WTC11 (cell line): ENCODE data around the gene IGSF10. TPM values are rescaled to one million over a fixed set of nuclear protein-coding genes. Genes with fewer than 3 reads are reported as not detected.

Experiments used
- ATAC-seq: fragments of 200-7000 bp; cut with Tn5 transposase; 2 replicates; pipeline ENCODE4 v1.10.0; 2021; ENCODE audit warnings: mild to moderate bottlenecking, moderate library complexity
- CTCF ChIA-PET: fragments of 300-600 bp; sonication (Branson Sonifier 250); formaldehyde crosslinking; loops from one replicate; lab custom pipeline; 2021; ENCODE audit warnings: antibody characterized with exemption; lab: Charles Lee
- POLR2A ChIA-PET: fragments of 350-600 bp; sonication (Branson Sonifier 250); formaldehyde crosslinking; loops from one replicate; lab custom pipeline; 2021; ENCODE audit warnings: antibody characterized with exemption; lab: Charles Lee
- DNase-seq: peaks from one replicate; pipeline ENCODE4 v3.0.0; 2021; ENCODE audit warnings: low spot score
- H3K27ac Mint-ChIP-seq: 2 replicates; pipeline ENCODE4 v1.8.0; 2021; ENCODE audit warnings: mixed read lengths
- H3K27me3 Mint-ChIP-seq: 2 replicates; pipeline ENCODE4 v1.8.0; 2021; ENCODE audit warnings: low read depth, mild to moderate bottlenecking, moderate library complexity, mixed read lengths
- H3K36me3 Mint-ChIP-seq: 2 replicates; pipeline ENCODE4 v1.8.0; 2021; ENCODE audit warnings: mixed read lengths
- H3K4me1 Mint-ChIP-seq: 2 replicates; pipeline ENCODE4 v1.8.0; 2022; ENCODE audit warnings: mixed read lengths
- H3K4me3 Mint-ChIP-seq: 2 replicates; pipeline ENCODE4 v1.8.0; 2021; ENCODE audit warnings: mild to moderate bottlenecking, moderate library complexity, mixed read lengths
- H3K9me3 Mint-ChIP-seq: 2 replicates; pipeline ENCODE4 v1.8.0; 2021; ENCODE audit warnings: mixed read lengths
- EMX1 ChIP-seq: fragments of 250-450 bp; sonication (Bioruptor Pico); IDR thresholded peaks from 2 replicates; pipeline ENCODE4 v1.8.0; 2021; ENCODE audit warnings: mild to moderate bottlenecking
- ESRRA ChIP-seq: sonication (generic); formaldehyde crosslinking; IDR thresholded peaks from 2 replicates; pipeline ENCODE4 v1.8.1; 2022; ENCODE audit warnings: mild to moderate bottlenecking, missing genetic modification reagents, borderline replicate concordance
- FOXJ3 ChIP-seq: sonication (generic); formaldehyde crosslinking; IDR thresholded peaks from 2 replicates; pipeline ENCODE4 v1.9.0; 2021; ENCODE audit warnings: missing genetic modification reagents, mild to moderate bottlenecking, borderline replicate concordance
- FOXP1 ChIP-seq: sonication (generic); formaldehyde crosslinking; IDR thresholded peaks from 2 replicates; pipeline ENCODE4 v1.8.0; 2022; ENCODE audit warnings: missing genetic modification reagents, mild to moderate bottlenecking, moderate library complexity, borderline replicate concordance
- GRHL2 ChIP-seq: fragments of 250-450 bp; sonication (Bioruptor Pico); IDR thresholded peaks from 2 replicates; pipeline ENCODE4 v1.8.0; 2022; ENCODE audit warnings: mild to moderate bottlenecking, moderate library complexity; ENCODE audit not compliant: insufficient replicate concordance, severe bottlenecking
- IRF2 ChIP-seq: sonication (generic); formaldehyde crosslinking; IDR thresholded peaks from 2 replicates; pipeline ENCODE4 v1.8.0; 2022; ENCODE audit warnings: low read depth, missing genetic modification reagents, borderline replicate concordance
- SOX15 ChIP-seq: fragments of 250-450 bp; sonication (Bioruptor Pico); IDR thresholded peaks from 2 replicates; pipeline ENCODE4 v1.9.0; 2021; ENCODE audit warnings: mild to moderate bottlenecking
- TEAD4 ChIP-seq: sonication (generic); formaldehyde crosslinking; IDR thresholded peaks from 2 replicates; pipeline ENCODE4 v1.8.0; 2022; ENCODE audit warnings: mild to moderate bottlenecking, missing genetic modification reagents
- TP53 ChIP-seq: sonication (generic); formaldehyde crosslinking; IDR thresholded peaks from 2 replicates; pipeline ENCODE4 v1.8.1; 2023; ENCODE audit warnings: mild to moderate bottlenecking, missing genetic modification reagents
- ZBTB21 ChIP-seq: sonication (generic); formaldehyde crosslinking; IDR thresholded peaks from 2 replicates; pipeline ENCODE4 v1.8.1; 2023; ENCODE audit warnings: mild to moderate bottlenecking, missing genetic modification reagents, borderline replicate concordance
- ZNF263 ChIP-seq: sonication (generic); formaldehyde crosslinking; IDR thresholded peaks from 2 replicates; pipeline ENCODE4 v1.8.1; 2022; ENCODE audit warnings: low read depth, mild to moderate bottlenecking, moderate library complexity, missing genetic modification reagents
- ZNF317 ChIP-seq: sonication (generic); formaldehyde crosslinking; IDR thresholded peaks from 2 replicates; pipeline ENCODE4 v1.8.1; 2023; ENCODE audit warnings: low read depth, mild to moderate bottlenecking, moderate library complexity, missing genetic modification reagents, borderline replicate concordance
- total RNA-seq: library from RNA; stranded (reverse); gene quantifications from 3 replicates; pipeline ENCODE4 v1.2.3, GENCODE V29; 2021
- TF ChIP-seq, protein P1 (sequence below): sonication (generic); formaldehyde crosslinking; IDR thresholded peaks from 2 replicates; pipeline ENCODE4 v1.8.0; 2022; ENCODE audit warnings: mild to moderate bottlenecking, missing genetic modification reagents
- TF ChIP-seq, protein P2 (sequence below): sonication (generic); formaldehyde crosslinking; IDR thresholded peaks from 2 replicates; pipeline ENCODE4 v1.8.0; 2022; ENCODE audit warnings: mild to moderate bottlenecking, missing genetic modification reagents
- TF ChIP-seq, protein P3 (sequence below): sonication (generic); formaldehyde crosslinking; IDR thresholded peaks from 2 replicates; pipeline ENCODE4 v1.8.0; 2022; ENCODE audit warnings: mild to moderate bottlenecking, missing genetic modification reagents
- TF ChIP-seq, protein P4 (sequence below): sonication (generic); formaldehyde crosslinking; IDR thresholded peaks from 2 replicates; pipeline ENCODE4 v1.8.1; 2022; ENCODE audit warnings: mild to moderate bottlenecking, moderate library complexity, missing genetic modification reagents
- TF ChIP-seq, protein P5 (sequence below): sonication (generic); formaldehyde crosslinking; IDR thresholded peaks from 2 replicates; pipeline ENCODE4 v1.8.0; 2023; ENCODE audit warnings: mild to moderate bottlenecking, missing genetic modification reagents
- TF ChIP-seq, protein P6 (sequence below): fragments of 200-600 bp; IDR thresholded peaks from 2 replicates; pipeline ENCODE4 v1.8.0; 2022; ENCODE audit warnings: antibody characterized with exemption
- TF ChIP-seq, protein P7 (sequence below): fragments of 250-450 bp; sonication (Bioruptor Pico); IDR thresholded peaks from 2 replicates; pipeline ENCODE4 v1.9.0; 2021; ENCODE audit warnings: mild to moderate bottlenecking

The IGSF10 gene
- total RNA-seq, 1 experiment from 2014 or later = 0.70 TPM

DNA sequence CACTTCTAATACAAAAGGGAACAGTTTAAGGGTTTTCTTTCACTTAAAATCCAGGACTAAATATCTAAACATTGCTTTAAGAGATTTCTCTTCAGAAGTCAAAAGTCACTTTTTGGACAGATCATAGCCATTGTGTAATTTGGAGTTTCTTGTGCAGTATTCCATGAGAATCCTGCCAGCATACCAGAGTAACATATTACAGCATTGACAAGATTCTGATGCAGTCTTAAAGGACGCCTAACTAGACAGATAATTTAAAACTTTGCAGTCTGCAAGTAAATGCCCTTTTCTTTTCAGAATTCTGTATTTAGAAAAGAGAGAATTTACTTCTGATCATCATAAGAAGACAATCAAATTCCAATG lies 17.5 kb upstream of the IGSF10 start:
- H3K4me3 Mint-ChIP-seq = no peak overlapping the region
- TF ChIP-seq, protein P1, sequence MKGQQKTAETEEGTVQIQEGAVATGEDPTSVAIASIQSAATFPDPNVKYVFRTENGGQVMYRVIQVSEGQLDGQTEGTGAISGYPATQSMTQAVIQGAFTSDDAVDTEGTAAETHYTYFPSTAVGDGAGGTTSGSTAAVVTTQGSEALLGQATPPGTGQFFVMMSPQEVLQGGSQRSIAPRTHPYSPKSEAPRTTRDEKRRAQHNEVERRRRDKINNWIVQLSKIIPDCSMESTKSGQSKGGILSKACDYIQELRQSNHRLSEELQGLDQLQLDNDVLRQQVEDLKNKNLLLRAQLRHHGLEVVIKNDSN (CRISPR knock-in tag) = no peak
- TF ChIP-seq FOXP1 (CRISPR knock-in tag) = no peak
- no peak for TF ChIP-seq ESRRA (CRISPR knock-in tag)
- TF ChIP-seq, protein P2, sequence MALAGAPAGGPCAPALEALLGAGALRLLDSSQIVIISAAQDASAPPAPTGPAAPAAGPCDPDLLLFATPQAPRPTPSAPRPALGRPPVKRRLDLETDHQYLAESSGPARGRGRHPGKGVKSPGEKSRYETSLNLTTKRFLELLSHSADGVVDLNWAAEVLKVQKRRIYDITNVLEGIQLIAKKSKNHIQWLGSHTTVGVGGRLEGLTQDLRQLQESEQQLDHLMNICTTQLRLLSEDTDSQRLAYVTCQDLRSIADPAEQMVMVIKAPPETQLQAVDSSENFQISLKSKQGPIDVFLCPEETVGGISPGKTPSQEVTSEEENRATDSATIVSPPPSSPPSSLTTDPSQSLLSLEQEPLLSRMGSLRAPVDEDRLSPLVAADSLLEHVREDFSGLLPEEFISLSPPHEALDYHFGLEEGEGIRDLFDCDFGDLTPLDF (CRISPR knock-in tag) = no peak
- TF ChIP-seq TEAD4 (CRISPR knock-in tag) = no peak
- TF ChIP-seq GRHL2 = no peak
- TF ChIP-seq, protein P3, sequence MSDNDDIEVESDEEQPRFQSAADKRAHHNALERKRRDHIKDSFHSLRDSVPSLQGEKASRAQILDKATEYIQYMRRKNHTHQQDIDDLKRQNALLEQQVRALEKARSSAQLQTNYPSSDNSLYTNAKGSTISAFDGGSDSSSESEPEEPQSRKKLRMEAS (CRISPR knock-in tag) = no peak
- no peak for TF ChIP-seq ZBTB21 (CRISPR knock-in tag)
- TF ChIP-seq ZNF317 (CRISPR knock-in tag) = no peak
- no peak for TF ChIP-seq TP53 (CRISPR knock-in tag)
- TF ChIP-seq, protein P4, sequence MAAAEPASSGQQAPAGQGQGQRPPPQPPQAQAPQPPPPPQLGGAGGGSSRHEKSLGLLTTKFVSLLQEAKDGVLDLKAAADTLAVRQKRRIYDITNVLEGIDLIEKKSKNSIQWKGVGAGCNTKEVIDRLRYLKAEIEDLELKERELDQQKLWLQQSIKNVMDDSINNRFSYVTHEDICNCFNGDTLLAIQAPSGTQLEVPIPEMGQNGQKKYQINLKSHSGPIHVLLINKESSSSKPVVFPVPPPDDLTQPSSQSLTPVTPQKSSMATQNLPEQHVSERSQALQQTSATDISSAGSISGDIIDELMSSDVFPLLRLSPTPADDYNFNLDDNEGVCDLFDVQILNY (CRISPR knock-in tag) = no peak
- TF ChIP-seq, protein P5, sequence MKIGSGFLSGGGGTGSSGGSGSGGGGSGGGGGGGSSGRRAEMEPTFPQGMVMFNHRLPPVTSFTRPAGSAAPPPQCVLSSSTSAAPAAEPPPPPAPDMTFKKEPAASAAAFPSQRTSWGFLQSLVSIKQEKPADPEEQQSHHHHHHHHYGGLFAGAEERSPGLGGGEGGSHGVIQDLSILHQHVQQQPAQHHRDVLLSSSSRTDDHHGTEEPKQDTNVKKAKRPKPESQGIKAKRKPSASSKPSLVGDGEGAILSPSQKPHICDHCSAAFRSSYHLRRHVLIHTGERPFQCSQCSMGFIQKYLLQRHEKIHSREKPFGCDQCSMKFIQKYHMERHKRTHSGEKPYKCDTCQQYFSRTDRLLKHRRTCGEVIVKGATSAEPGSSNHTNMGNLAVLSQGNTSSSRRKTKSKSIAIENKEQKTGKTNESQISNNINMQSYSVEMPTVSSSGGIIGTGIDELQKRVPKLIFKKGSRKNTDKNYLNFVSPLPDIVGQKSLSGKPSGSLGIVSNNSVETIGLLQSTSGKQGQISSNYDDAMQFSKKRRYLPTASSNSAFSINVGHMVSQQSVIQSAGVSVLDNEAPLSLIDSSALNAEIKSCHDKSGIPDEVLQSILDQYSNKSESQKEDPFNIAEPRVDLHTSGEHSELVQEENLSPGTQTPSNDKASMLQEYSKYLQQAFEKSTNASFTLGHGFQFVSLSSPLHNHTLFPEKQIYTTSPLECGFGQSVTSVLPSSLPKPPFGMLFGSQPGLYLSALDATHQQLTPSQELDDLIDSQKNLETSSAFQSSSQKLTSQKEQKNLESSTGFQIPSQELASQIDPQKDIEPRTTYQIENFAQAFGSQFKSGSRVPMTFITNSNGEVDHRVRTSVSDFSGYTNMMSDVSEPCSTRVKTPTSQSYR (CRISPR knock-in tag) = no peak
- TF ChIP-seq FOXJ3 (CRISPR knock-in tag) = no peak
- no peak for TF ChIP-seq ZNF263
- TF ChIP-seq, protein P6, sequence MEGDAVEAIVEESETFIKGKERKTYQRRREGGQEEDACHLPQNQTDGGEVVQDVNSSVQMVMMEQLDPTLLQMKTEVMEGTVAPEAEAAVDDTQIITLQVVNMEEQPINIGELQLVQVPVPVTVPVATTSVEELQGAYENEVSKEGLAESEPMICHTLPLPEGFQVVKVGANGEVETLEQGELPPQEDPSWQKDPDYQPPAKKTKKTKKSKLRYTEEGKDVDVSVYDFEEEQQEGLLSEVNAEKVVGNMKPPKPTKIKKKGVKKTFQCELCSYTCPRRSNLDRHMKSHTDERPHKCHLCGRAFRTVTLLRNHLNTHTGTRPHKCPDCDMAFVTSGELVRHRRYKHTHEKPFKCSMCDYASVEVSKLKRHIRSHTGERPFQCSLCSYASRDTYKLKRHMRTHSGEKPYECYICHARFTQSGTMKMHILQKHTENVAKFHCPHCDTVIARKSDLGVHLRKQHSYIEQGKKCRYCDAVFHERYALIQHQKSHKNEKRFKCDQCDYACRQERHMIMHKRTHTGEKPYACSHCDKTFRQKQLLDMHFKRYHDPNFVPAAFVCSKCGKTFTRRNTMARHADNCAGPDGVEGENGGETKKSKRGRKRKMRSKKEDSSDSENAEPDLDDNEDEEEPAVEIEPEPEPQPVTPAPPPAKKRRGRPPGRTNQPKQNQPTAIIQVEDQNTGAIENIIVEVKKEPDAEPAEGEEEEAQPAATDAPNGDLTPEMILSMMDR = no peak
- no peak for TF ChIP-seq IRF2 (CRISPR knock-in tag)
- no peak for TF ChIP-seq SOX15
- TF ChIP-seq, protein P7, sequence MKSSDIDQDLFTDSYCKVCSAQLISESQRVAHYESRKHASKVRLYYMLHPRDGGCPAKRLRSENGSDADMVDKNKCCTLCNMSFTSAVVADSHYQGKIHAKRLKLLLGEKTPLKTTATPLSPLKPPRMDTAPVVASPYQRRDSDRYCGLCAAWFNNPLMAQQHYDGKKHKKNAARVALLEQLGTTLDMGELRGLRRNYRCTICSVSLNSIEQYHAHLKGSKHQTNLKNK (CRISPR knock-in tag) = no peak
- no peak for TF ChIP-seq EMX1
- TF ChIP-seq, all 79 proteins: peak for 0
- Mint-ChIP-seq H3K9me3 (no peaks in the 10 kb centered on the region), H3K4me1 (peaks cover 19% of the 10 kb centered on the region), H3K27ac (no peak overlapping the region), H3K36me3 (no peaks in the 10 kb centered on the region), H3K27me3 (no peaks in the 10 kb centered on the region)
- ChIA-PET POLR2A (no interaction called here), CTCF (no interaction called here)
- ATAC-seq (no peak), DNase-seq (no peak)
